HG03575 (cell line): ENCODE measurements around the gene SYVN1.

Experiments used
- ATAC-seq: cut with Tn5 transposase; IDR thresholded peaks from one replicate; pipeline ENCODE4 v1.9.1; 2021; ENCODE audit not compliant: unreplicated experiment, insufficient number of reproducible peaks, low FRiP score; ENCODE audit errors: extremely low read depth

Gene SYVN1

GRCh38 chr11:65102142-65103095 lies 31.9 kb downstream of the SYVN1 start:
- no peak for ATAC-seq

- no peak for ATAC-seq
These were observed 33.5 kb downstream of the SYVN1 start for GRCh38 chr11:65100674-65101350.

GRCh38 chr11:65096926-65097325 lies 37.4 kb downstream of the SYVN1 start:
- no peak for ATAC-seq

GRCh38 chr11:65095974-65096806 lies 38.1 kb downstream of the SYVN1 start, which contains the start of gene VPS51:
VPS51 (plus strand) TSS chr11:65096214; CDS start chr11:65096251, 37 bp downstream.
- no peak for ATAC-seq

DNA sequence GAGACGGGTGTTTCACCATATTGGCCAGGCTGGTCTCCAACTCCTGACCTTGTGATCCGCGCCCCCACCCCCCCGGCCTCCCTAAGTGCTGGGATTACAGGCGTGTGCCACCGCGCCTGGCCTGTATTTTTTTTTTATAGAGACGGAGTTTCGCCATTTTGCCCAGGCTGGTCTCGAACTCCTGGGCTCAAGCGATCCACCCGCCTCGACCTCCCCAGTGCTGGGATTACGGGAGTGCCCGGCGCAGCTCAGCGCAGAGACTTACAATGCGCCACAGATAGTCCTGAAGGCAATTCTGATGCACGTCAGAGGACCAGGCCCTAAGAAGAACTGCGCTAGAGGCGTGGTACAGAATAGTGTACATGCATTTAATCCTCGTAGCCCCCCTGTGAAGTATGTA lies 38.9 kb downstream of the SYVN1 start:
- ATAC-seq = no peak

GRCh38 chr11:65090628-65091027 lies 43.7 kb downstream of the SYVN1 start:
- no peak for ATAC-seq

DNA sequence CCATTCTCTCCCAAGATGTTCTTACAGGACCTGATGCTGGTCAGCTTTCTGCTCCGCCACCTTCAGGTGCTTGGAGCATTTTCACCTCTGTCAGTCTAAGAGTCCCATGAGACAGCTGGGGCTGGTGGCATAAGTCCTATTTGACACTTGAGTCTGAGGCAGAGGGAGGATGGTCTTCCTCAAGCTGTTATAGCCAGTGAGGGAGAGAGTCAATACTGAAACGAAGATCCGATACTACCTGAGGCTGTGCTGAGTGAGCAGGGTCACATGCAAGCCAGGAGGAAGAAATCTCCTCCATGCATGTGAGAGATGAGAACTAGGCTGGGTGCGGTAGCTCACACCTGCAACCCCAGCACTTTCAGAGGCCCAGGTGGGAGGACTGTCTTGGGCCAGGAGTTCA lies 44.7 kb downstream of the SYVN1 start:
- no peak for ATAC-seq

- ATAC-seq = no peak
These were observed 46.5 kb downstream of the SYVN1 start for GRCh38 chr11:65087827-65088226.

DNA sequence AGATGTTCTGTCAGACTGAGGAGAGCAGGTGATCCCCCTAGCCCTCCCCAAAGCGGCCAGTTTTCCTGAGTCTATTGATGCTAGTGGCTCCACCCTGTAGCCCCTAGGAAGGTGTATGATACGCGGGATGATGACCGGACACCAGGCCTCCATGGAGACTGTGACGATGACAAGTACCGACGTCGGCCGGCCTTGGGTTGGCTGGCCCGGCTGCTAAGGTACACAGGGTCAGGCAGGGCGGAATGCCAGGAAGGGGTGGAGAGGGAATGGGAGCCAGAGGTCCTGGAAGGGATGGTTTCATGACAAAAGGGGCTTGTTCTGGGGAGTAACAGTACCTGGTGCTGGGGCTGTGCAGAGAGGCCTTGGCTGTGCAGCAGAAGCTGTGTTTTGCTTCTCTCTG lies 47.1 kb downstream of the SYVN1 start:
- ATAC-seq = no peak

DNA sequence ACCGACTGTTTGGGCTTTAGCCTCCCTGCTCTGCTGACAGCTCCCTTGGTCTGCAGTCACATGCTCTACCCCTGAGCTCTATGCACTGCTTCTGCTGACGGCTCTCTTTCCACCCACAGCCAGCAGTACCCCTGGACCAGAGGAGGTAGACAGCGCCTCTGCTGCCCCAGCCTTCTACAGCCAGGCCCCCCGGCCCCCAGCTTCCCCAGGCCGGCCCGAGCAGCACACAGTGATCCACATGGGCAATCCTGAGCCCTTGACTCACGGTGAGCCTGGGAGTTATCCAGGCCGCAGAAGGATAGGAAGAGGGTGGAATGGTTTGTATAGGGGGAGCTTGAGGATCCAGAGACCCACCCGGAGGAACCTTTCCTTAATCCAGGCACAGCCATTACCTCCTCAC lies 47.5 kb downstream of the SYVN1 start:
- no peak for ATAC-seq

- ATAC-seq = no peak
These were observed 48.9 kb downstream of the SYVN1 start for GRCh38 chr11:65085446-65085845.

GRCh38 chr11:65084598-65085375 lies 49.5 kb downstream of the SYVN1 start:
- no peak for ATAC-seq

GRCh38 chr11:65083834-65084597 lies 50.3 kb downstream of the SYVN1 start, which contains the start of the genes CDCA5 and ZFPL1:
CDCA5 (minus strand) TSS chr11:65084040; CDS start chr11:65083978, 62 bp downstream.
ZFPL1 (plus strand) TSS chr11:65084222; CDS start chr11:65084699, 477 bp downstream.
- no peak for ATAC-seq

- ATAC-seq = no peak
These were observed 51.0 kb downstream of the SYVN1 start for GRCh38 chr11:65083134-65083833.

GRCh38 chr11:65078786-65079342 lies 55.5 kb downstream of the SYVN1 start:
- no peak for ATAC-seq

DNA sequence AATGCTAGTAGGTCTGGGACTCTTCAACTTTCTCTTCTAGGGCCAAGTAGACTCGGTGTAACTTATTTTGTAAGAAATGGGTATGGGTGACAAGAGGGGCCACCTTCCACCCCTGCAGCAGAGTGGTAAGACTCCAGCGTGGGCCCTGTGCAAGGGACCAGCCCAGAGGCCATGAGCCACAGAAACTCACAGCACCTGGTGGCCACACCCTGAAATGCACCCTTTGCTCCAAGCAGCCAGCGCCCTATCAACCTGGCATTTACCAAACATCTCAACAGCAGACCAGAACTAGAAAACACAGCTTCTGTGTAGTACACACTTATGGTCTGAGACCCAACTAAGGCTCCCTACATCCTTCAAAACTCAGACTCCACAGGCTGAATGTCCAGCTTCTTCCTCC lies 56.2 kb downstream of the SYVN1 start:
- no peak for ATAC-seq

DNA sequence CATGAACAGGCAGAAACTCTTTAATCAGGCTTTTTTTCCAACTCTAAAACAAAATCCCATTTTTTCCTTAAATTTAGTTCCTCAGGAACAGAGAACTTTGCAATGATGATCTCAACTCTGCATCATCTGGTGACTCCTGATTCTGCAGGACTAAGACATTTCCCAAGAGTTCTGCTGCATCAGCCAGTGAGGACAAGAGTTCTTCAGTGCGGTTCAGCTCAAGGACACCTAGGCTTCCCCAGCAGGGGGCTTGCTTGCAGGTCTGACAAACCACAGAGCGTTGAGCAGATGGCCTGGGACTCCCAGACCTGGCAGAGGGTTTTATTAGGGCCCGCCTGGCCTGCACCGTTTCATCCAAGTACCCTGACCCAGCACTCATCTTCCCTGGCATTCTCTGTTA lies 56.9 kb downstream of the SYVN1 start:
- no peak for ATAC-seq
